Suppressor macrophage (primary cell): ENCODE measurements around the gene UBL3.

Source experiments
- DNase-seq, 4 experiments: peaks; one replicate each; pipeline ENCODE4 v3.0.0-alpha.2; 2020 to 2022

Gene UBL3

GRCh38 chr13:29808264-29808663 lies 42.2 kb downstream of the UBL3 start:
- no peak for DNase-seq

- DNase-seq, result no peak
Measured at GRCh38 chr13:29805994-29806979, 44.1 kb downstream of the UBL3 start.

- no peak for DNase-seq
Measured at GRCh38 chr13:29803221-29803620, 47.2 kb downstream of the UBL3 start.

GRCh38 chr13:29802621-29803020 lies 47.8 kb downstream of the UBL3 start:
- peak in 1 of 4 experiments; percentile 12 for DNase-seq

GRCh38 chr13:29801737-29802305 lies 48.6 kb downstream of the UBL3 start:
- peak; percentile 66 to 85 (median 78) for DNase-seq

GRCh38 chr13:29801102-29801501 lies 49.3 kb downstream of the UBL3 start:
- no peak for DNase-seq

- no peak for DNase-seq
Measured at GRCh38 chr13:29800687-29801086, 49.7 kb downstream of the UBL3 start.

GRCh38 chr13:29799041-29799440 lies 51.4 kb downstream of the UBL3 start:
- DNase-seq, result no peak

- DNase-seq, result no peak
Measured at GRCh38 chr13:29791997-29792780, 58.2 kb downstream of the UBL3 start.

- no peak for DNase-seq
Measured at GRCh38 chr13:29791508-29791907, 58.9 kb downstream of the UBL3 start.

GRCh38 chr13:29786698-29787097 lies 63.7 kb downstream of the UBL3 start:
- no peak for DNase-seq

- DNase-seq, result no peak
Measured at GRCh38 chr13:29785978-29786377, 64.4 kb downstream of the UBL3 start.

- DNase-seq, result no peak
Measured at GRCh38 chr13:29782798-29783197, 67.6 kb downstream of the UBL3 start.

- no peak for DNase-seq
Measured at GRCh38 chr13:29774830-29775229, 75.6 kb downstream of the UBL3 start.

- DNase-seq, result peak; percentile 7 to 66 (median 38)
Measured at GRCh38 chr13:29771247-29771646, 79.2 kb downstream of the UBL3 start.

- DNase-seq, result no peak
Measured at GRCh38 chr13:29767006-29767405, 83.4 kb downstream of the UBL3 start.

- no peak for DNase-seq
Measured at GRCh38 chr13:29763436-29764180, 86.8 kb downstream of the UBL3 start.

- DNase-seq, result no peak
Measured at GRCh38 chr13:29761815-29762214, 88.6 kb downstream of the UBL3 start.

GRCh38 chr13:29761160-29761559 lies 89.3 kb downstream of the UBL3 start:
- no peak for DNase-seq

GRCh38 chr13:29760544-29760943 lies 89.9 kb downstream of the UBL3 start:
- no peak for DNase-seq

- peak; percentile 87 to 95 (median 91) for DNase-seq
Measured at GRCh38 chr13:29758531-29759114, 91.8 kb downstream of the UBL3 start.

GRCh38 chr13:29756506-29756905 lies 93.9 kb downstream of the UBL3 start:
- DNase-seq, result no peak
